Endothelial cell of hepatic sinusoid (primary cell): ENCODE data around the gene KCNIP2.

Experiments used
- in situ Hi-C: cut with HindIII; loops from 2 replicates; pipeline ENCODE4 v1.10.0; 2017; ENCODE audit warnings: low sequenced_read_pairs

KCNIP2 gene

GRCh38 chr10:101843032-101844021, at the start of gene KCNIP2:
Gene KCNIP2 (minus strand): TSS chr10:101843800. CDS start chr10:101843568, 232 bp downstream.
- in situ Hi-C loops: no loop called here

- in situ Hi-C loops: no loop called here
Measured at GRCh38 chr10:101892782-101893391, 49.3 kb upstream of the KCNIP2 start.

- in situ Hi-C loops: loop anchor here (10.0 kb wide), 1 partner anchor 105 kb away; no protein-coding TSS in a partner anchor
Measured at GRCh38 chr10:101889256-101890210, 45.9 kb upstream of the KCNIP2 start.

GRCh38 chr10:101888251-101888949, 44.8 kb upstream of the KCNIP2 start:
- in situ Hi-C loops: loop anchor here (10.0 kb wide), 1 partner anchor 106 kb away; no protein-coding TSS in a partner anchor

GRCh38 chr10:101887775-101888174, 44.2 kb upstream of the KCNIP2 start:
- in situ Hi-C loops: loop anchor here (10.0 kb wide), 1 partner anchor 107 kb away; no protein-coding TSS in a partner anchor

GRCh38 chr10:101886521-101887312, 43.1 kb upstream of the KCNIP2 start:
- in situ Hi-C loops: loop anchor here (10.0 kb wide), 1 partner anchor 108 kb away; no protein-coding TSS in a partner anchor

GRCh38 chr10:101881036-101881774, 37.6 kb upstream of the KCNIP2 start:
- in situ Hi-C loops: loop anchor here (10.0 kb wide), 1 partner anchor 114 kb away; no protein-coding TSS in a partner anchor

GRCh38 chr10:101880232-101880573, 36.6 kb upstream of the KCNIP2 start:
- in situ Hi-C loops: loop anchor here (10.0 kb wide), 1 partner anchor 115 kb away; no protein-coding TSS in a partner anchor

- in situ Hi-C loops: loop anchor here (10.0 kb wide), 1 partner anchor 115 kb away; no protein-coding TSS in a partner anchor
Measured at GRCh38 chr10:101879456-101880231, 36.0 kb upstream of the KCNIP2 start.

- in situ Hi-C loops: no loop called here
Measured at GRCh38 chr10:101878869-101879268, 35.3 kb upstream of the KCNIP2 start.

GRCh38 chr10:101875068-101875688, 31.6 kb upstream of the KCNIP2 start:
- in situ Hi-C loops: no loop called here

- in situ Hi-C loops: no loop called here
Measured at GRCh38 chr10:101874252-101874651, 30.7 kb upstream of the KCNIP2 start.

- in situ Hi-C loops: no loop called here
Measured at GRCh38 chr10:101867931-101868330, 24.3 kb upstream of the KCNIP2 start.

- in situ Hi-C loops: no loop called here
Measured at GRCh38 chr10:101859530-101859929, 15.9 kb upstream of the KCNIP2 start.

- in situ Hi-C loops: no loop called here
Measured at GRCh38 chr10:101858723-101859500, 15.3 kb upstream of the KCNIP2 start.

- in situ Hi-C loops: no loop called here
Measured at GRCh38 chr10:101857802-101858476, 14.3 kb upstream of the KCNIP2 start.
